ENCODE results near the gene PLPPR1. TPM values are rescaled to one million over a fixed set of nuclear protein-coding genes. Genes with fewer than 3 reads are reported as not detected.

Gene PLPPR1
- total RNA-seq, 3 donors from 2014 or later = 0.31 to 1.9 (median 0.38) TPM

DNA sequence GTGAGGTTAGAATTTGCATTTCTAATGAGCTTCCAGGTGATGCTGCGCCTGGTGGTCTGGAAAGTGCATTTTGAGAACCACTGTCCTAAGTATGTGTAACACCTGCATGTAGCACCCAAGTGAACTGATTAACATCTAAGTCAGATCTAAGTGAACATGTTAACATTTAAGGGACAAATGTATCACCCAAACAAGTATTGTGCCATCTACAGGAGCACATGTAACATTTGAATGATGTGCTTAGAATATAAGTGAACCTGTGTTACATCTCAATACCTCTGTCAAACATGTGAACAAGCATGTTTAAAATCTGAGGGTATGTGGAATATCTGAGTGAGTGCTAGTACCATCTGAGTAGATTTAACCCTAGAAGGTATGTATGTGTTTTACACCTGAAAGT, 68.7 kb downstream of the PLPPR1 start:
- no peak for DNase-seq
- Histone ChIP-seq H3K9me3 (no peaks in the 10 kb centered on the region), H3K4me1 (ENCODE audit: low read depth) (no peaks in the 10 kb centered on the region), H3K4me3 (no peak overlapping the region), H3K36me3 (ENCODE audit: low read depth) (no peaks in the 10 kb centered on the region)
- no peak for TF ChIP-seq CTCF (IDR thresholded peaks at IDR 0.05)
- intact Hi-C loops (cut with DNase I, micrococcal nuclease) = no loop called here
- ATAC-seq = no peak

DNA sequence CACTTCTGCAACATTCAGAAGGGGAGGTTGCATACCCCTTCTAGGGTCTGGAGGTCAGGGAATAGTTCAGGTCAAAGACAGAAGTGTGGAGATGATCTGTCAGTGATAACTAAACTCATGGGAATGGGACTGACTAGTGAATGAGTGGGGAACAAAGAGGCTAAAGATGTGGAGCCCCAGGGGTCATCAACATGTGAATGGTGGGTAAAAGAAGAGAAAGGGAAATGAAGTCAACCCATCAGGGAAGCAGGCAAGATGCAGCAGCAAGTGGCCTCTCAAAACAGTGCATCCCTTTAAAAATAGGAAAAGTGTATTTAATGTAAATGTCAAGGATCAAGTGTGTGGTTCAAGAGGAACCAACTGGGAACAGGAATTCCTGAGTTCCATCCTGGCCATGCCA, 69.9 kb downstream of the PLPPR1 start:
- Histone ChIP-seq H3K9me3 (no peaks in the 10 kb centered on the region), H3K4me1 (ENCODE audit: low read depth) (no peaks in the 10 kb centered on the region), H3K4me3 (no peak overlapping the region), H3K36me3 (ENCODE audit: low read depth) (no peaks in the 10 kb centered on the region)
- intact Hi-C loops (cut with DNase I, micrococcal nuclease) = no loop called here
- ATAC-seq (no peak), DNase-seq (no peak)
- no peak for TF ChIP-seq CTCF (IDR thresholded peaks at IDR 0.05)

- H3K4me1 ChIP-seq (ENCODE audit: low read depth) = no peaks in the 10 kb centered on the region
- intact Hi-C loops (cut with DNase I, micrococcal nuclease) = no loop called here
- no peaks in the 10 kb centered on the region for H3K36me3 ChIP-seq (ENCODE audit: low read depth)
- ATAC-seq = no peak
- no peak overlapping the region for H3K4me3 ChIP-seq
- no peak for TF ChIP-seq CTCF (IDR thresholded peaks at IDR 0.05)
- H3K9me3 ChIP-seq = no peaks in the 10 kb centered on the region
- no peak for DNase-seq
These were observed 85.8 kb downstream of the PLPPR1 start for GRCh38 chr9:101114317-101114716.

- intact Hi-C loops (cut with DNase I, micrococcal nuclease) = no loop called here
- TF ChIP-seq CTCF (IDR thresholded peaks at IDR 0.05) = no peak
- H3K4me3 ChIP-seq = no peak overlapping the region
- no peaks in the 10 kb centered on the region for H3K9me3 ChIP-seq
- no peaks in the 10 kb centered on the region for H3K4me1 ChIP-seq (ENCODE audit: low read depth)
- ATAC-seq (no peak), DNase-seq (no peak)
- H3K36me3 ChIP-seq (ENCODE audit: low read depth) = no peaks in the 10 kb centered on the region
These were observed 86.6 kb downstream of the PLPPR1 start for GRCh38 chr9:101115102-101115501.

DNA sequence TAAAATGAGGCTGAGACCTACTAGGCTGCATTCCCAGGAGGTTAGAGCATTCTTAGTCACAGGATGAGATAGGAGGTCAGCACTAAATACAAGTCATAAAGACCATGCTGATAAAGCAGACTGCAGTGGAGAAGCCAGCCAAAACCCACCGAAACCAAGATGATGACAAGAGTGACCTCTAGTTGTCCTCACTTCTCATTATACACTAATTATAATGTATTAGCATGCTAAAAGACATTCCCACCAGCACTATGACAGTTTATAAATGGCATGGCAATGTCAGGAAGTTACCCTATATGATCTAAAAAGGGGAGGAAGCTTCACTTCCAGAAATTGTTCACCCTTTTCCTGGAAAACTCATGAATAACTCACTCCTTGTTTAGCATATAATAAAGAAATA, 88.6 kb downstream of the PLPPR1 start:
- intact Hi-C loops (cut with DNase I, micrococcal nuclease) = no loop called here
- DNase-seq = no peak
- H3K36me3 ChIP-seq (ENCODE audit: low read depth) = no peaks in the 10 kb centered on the region
- no peaks in the 10 kb centered on the region for H3K4me1 ChIP-seq (ENCODE audit: low read depth)
- no peaks in the 10 kb centered on the region for H3K9me3 ChIP-seq
- TF ChIP-seq CTCF (IDR thresholded peaks at IDR 0.05) = no peak
- ATAC-seq = no peak
- H3K4me3 ChIP-seq = no peak overlapping the region

DNA sequence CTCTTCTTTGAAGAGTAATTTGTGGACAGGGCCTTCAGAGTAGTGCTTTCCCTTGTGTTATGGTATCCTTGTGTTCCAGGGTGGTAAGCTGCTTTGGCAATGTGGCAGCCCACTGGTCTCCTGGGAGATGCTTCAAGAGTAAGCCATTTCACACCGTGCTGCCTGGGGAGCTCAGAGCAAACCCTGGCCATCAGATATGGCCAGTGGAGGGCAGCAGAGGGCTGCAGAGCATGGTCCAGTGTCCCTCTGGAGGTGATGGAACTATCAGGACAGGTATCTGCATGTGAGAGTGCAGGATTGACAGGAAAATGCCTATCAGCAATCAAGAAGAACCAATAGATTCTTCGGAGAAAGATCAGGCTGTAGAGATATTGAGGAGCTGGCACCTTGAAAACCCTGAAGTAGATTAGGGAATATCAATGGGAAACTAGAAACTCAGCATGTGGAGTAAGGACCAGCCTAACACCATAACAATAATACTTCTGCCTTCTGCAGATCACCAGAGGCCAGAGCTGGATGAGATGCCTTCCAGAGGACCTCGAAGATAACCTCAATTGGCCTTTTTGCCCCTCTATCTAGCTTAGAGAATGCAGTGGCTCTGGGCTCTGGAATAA, 90.8 kb downstream of the PLPPR1 start:
- no peaks in the 10 kb centered on the region for H3K4me1 ChIP-seq (ENCODE audit: low read depth)
- ATAC-seq (peak; percentile 89), DNase-seq (peak; percentile 44 to 79 (median 70))
- intact Hi-C loops (cut with DNase I, micrococcal nuclease) = no loop called here
- TF ChIP-seq CTCF (IDR thresholded peaks at IDR 0.05) = peak; percentile 48
- no peaks in the 10 kb centered on the region for H3K36me3 ChIP-seq (ENCODE audit: low read depth)
- H3K4me3 ChIP-seq = no peak overlapping the region
- peaks cover 3% of the 10 kb centered on the region for H3K9me3 ChIP-seq
